ENCODE measurements around the gene PPP2R5C. TPM values are rescaled to one million over a fixed set of nuclear protein-coding genes. Genes with fewer than 3 reads are reported as not detected.
"Not testable (repeated sequence)": the region's sequence is repeated elsewhere in the genome, so short reads cannot be mapped to it uniquely, and the experiment has no call there.

The PPP2R5C gene
- total and polyA plus RNA-seq, 11 donors = 99.4 to 248 (median 204) TPM

DNA sequence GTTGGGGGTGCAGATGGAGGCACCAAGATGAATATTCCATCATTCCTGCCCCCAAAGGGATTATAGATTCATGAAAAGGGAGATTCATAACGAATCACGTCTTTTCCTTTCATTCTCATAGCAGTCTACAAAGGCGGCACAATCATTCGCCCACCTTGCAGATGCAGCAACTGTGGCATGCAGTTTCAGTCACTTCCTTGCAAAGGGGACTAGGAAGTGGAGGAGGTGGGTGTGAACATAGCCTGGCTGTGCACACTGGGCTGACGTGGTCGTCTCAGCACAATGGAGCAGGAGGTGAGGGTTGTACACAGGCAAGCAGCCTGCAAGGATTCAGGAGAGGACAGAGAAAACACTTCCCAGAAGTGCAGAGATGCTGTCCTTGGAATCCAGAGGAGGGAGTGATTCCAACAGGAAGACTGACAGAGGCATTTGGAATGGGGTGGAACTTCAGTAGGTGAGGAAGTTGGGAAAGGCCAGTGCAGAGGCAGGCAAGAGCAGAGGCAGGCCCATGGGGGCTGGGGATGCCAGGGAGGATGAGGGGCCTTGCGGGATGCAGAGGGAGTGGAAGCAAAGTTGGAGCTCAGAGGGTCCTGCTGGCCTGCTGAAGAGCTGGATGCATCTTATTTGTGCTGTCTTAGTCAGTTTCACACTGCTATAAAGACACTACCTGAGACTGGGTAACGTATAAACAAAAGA, 21.9 kb upstream of the PPP2R5C start:
- Histone ChIP-seq H3K4me3 (no peak overlapping the region), H3K4me1 (no peaks in the 10 kb centered on the region), H3K36me3 (no peaks in the 10 kb centered on the region), H3K9me3 (peaks cover 0 to 10% (median 0%) of the 10 kb centered on the region in 12 donors), H3K27ac (no peak overlapping the region), H3K27me3 (no peaks in the 10 kb centered on the region)
- DNase-seq = no peak
- 62 to 79% (median 70%) methylated on average over 8 of the region's 8 CpGs for WGBS, 4 donors
- intact Hi-C loops (cut with DNase I) = no loop called here
- no peak for ATAC-seq
- TF ChIP-seq, protein P1, sequence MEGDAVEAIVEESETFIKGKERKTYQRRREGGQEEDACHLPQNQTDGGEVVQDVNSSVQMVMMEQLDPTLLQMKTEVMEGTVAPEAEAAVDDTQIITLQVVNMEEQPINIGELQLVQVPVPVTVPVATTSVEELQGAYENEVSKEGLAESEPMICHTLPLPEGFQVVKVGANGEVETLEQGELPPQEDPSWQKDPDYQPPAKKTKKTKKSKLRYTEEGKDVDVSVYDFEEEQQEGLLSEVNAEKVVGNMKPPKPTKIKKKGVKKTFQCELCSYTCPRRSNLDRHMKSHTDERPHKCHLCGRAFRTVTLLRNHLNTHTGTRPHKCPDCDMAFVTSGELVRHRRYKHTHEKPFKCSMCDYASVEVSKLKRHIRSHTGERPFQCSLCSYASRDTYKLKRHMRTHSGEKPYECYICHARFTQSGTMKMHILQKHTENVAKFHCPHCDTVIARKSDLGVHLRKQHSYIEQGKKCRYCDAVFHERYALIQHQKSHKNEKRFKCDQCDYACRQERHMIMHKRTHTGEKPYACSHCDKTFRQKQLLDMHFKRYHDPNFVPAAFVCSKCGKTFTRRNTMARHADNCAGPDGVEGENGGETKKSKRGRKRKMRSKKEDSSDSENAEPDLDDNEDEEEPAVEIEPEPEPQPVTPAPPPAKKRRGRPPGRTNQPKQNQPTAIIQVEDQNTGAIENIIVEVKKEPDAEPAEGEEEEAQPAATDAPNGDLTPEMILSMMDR (IDR thresholded peaks at IDR 0.05) = no peak
- no peak for TF ChIP-seq POLR2A (IDR thresholded peaks at IDR 0.05)

DNA sequence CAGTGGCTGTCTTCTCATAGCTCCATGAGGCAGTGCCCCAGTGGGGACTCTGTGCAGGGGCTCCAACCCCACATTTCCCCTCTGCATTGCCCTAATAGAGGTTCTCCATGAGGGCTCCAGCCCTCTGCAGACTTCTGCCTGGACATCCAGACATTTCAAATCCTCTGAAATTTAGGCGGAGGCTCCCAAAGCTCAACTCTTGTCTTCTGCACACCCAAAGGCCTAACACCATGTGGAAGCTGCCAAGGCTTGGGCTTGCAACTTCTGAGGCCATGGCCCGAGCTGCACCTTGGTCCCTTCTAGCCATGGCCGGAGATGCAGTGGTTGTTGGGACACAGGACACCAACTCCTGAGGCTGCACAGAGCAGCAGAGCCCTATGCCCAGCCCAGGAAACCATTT, 20.5 kb upstream of the PPP2R5C start:
- no peak overlapping the region for H3K27ac ChIP-seq
- no peaks in the 10 kb centered on the region for H3K4me1 ChIP-seq
- no peak overlapping the region for H3K4me3 ChIP-seq
- no peaks in the 10 kb centered on the region for H3K27me3 ChIP-seq
- intact Hi-C loops (cut with DNase I) = no loop called here
- no peak for DNase-seq
- no peaks in the 10 kb centered on the region for H3K36me3 ChIP-seq
- no peak for ATAC-seq
- TF ChIP-seq, protein P1 (IDR thresholded peaks at IDR 0.05) = no peak
- TF ChIP-seq POLR2A (IDR thresholded peaks at IDR 0.05) = no peak
- H3K9me3 ChIP-seq = peaks cover 0 to 13% (median 0%) of the 10 kb centered on the region in 12 donors
- 90 to 98% (median 93%) methylated on average over 3 of the region's 3 CpGs for WGBS, 4 donors

DNA sequence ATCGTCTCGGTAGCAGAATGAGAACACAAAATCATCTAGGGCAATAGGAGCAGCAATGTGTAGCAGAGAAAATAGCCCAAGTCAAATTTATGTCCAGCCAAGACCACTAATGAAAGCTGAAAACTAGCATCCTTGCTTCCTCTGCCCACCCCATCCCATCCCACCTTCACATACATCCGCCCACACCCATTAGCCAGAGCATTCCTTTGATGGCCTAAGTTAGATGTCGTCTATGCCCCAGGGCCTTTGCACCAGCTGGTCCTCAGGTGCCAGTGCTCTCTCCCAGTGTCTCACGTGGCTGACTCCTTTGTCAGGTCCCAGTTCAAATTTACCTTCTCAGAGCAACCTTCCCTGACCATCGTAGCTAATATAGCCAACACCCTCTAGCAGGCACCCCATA, 17.8 kb upstream of the PPP2R5C start:
- peaks cover 0 to under 1% (median 0%) of the 10 kb centered on the region in 9 donors for H3K27me3 ChIP-seq
- DNase-seq (no peak), ATAC-seq (no peak)
- H3K9me3 ChIP-seq = peaks cover 0 to 13% (median 0%) of the 10 kb centered on the region in 12 donors
- no peaks in the 10 kb centered on the region for H3K36me3 ChIP-seq
- H3K4me1 ChIP-seq = no peaks in the 10 kb centered on the region
- no peak overlapping the region for H3K27ac ChIP-seq
- intact Hi-C loops (cut with DNase I) = no loop called here
- WGBS, 4 donors = 66 to 89% (median 84%) methylated on average over 6 of the region's 6 CpGs
- H3K4me3 ChIP-seq = no peak overlapping the region
- TF ChIP-seq, protein P1 (IDR thresholded peaks at IDR 0.05) = no peak
- TF ChIP-seq POLR2A (IDR thresholded peaks at IDR 0.05) = no peak

DNA sequence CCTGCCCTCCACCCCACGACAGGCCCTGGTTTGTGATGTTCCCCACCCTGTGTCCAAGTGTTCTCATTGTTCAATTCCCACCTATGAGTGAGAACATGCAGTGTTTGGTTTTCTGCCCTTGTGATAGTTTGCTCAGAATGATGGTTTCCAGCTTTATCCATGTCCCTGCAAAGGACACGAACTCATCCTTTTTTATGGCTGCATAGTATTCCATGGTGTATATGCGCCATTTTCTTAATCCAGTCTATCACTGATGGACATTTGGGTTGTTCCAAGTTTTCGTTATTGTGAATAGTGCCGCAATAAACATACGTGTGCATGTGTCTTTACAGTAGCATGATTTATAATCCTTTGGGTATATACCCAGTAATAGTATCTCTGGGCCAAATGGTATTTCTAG, 17.1 kb upstream of the PPP2R5C start:
- H3K9me3 ChIP-seq = peaks cover 0 to 13% (median 0%) of the 10 kb centered on the region in 12 donors
- ATAC-seq; intact Hi-C loops (cut with DNase I); H3K27me3 ChIP-seq; H3K4me3 ChIP-seq; H3K36me3 ChIP-seq; DNase-seq; H3K27ac ChIP-seq; H3K4me1 ChIP-seq: not testable (repeated sequence)
- 69 to 91% (median 86%) methylated on average over 6 of the region's 6 CpGs for WGBS, 4 donors

DNA sequence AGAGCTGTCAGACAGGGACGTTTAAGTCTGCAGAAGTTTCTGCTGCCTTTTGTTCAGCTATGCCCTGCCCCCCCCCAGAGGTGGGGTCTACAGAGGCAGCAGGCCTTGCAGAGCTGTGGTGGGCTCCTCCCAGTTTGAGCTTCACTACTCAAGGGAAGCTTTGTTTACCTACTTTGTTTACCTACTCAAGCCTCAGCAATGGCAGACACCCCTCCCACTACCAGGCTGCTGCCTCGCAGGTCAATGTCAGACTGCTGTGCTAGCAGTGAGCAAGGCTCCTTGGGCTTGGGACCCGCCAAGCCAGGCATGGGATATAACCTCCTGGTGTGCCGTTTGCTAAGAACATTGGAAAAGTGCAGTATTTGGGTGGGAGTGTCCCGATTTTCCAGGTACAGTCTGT, 11.8 kb upstream of the PPP2R5C start:
- H3K4me1 ChIP-seq; intact Hi-C loops (cut with DNase I); ATAC-seq; H3K27ac ChIP-seq; H3K9me3 ChIP-seq; DNase-seq; H3K4me3 ChIP-seq; H3K36me3 ChIP-seq: not testable (repeated sequence)
- H3K27me3 ChIP-seq = peaks cover 0 to 32% (median 6%) of the 10 kb centered on the region in 9 donors
- 66 to 84% (median 79%) methylated on average over 3 to 5 of the region's 5 CpGs for WGBS, 4 donors
